ENCODE data around the gene TET2.
A peak's percentile ranks its signal among the peaks of the same experiment; 100 is the strongest.

TET2 gene

GRCh38 chr4:105189855-105190650, 43.4 kb downstream of the TET2 start:
- no peak for DNase-seq

GRCh38 chr4:105191621-105192210, 45.0 kb downstream of the TET2 start:
- peak; percentile 10 for DNase-seq

GRCh38 chr4:105192474-105192873, 45.8 kb downstream of the TET2 start:
- DNase-seq, result no peak

GRCh38 chr4:105192910-105193309, 46.2 kb downstream of the TET2 start:
- DNase-seq, result no peak

GRCh38 chr4:105193536-105193935, 46.9 kb downstream of the TET2 start:
- DNase-seq, result no peak

GRCh38 chr4:105194328-105195231, 47.9 kb downstream of the TET2 start:
- DNase-seq, result no peak

- no peak for DNase-seq
Measured at GRCh38 chr4:105196523-105197145, 50.0 kb downstream of the TET2 start.

GRCh38 chr4:105197777-105198176, 51.1 kb downstream of the TET2 start:
- no peak for DNase-seq

- DNase-seq, result no peak
Measured at GRCh38 chr4:105198541-105198940, 51.9 kb downstream of the TET2 start.

- DNase-seq, result no peak
Measured at GRCh38 chr4:105206214-105206613, 59.5 kb downstream of the TET2 start.

GRCh38 chr4:105207386-105207785, 60.7 kb downstream of the TET2 start:
- DNase-seq, result no peak

GRCh38 chr4:105208561-105208960, 61.9 kb downstream of the TET2 start:
- no peak for DNase-seq

GRCh38 chr4:105210916-105211315, 64.2 kb downstream of the TET2 start:
- DNase-seq, result no peak

GRCh38 chr4:105215609-105216313, 69.1 kb downstream of the TET2 start:
- DNase-seq, result no peak

- no peak for DNase-seq
Measured at GRCh38 chr4:105225500-105225899, 78.8 kb downstream of the TET2 start.

GRCh38 chr4:105227054-105227453, 80.4 kb downstream of the TET2 start:
- DNase-seq, result no peak

GRCh38 chr4:105230287-105230686, 83.6 kb downstream of the TET2 start:
- DNase-seq, result no peak

- DNase-seq, result no peak
Measured at GRCh38 chr4:105232374-105232773, 85.7 kb downstream of the TET2 start.

- DNase-seq, result no peak
Measured at GRCh38 chr4:105234582-105234981, 87.9 kb downstream of the TET2 start.

- DNase-seq, result no peak
Measured at GRCh38 chr4:105236202-105236915, 89.7 kb downstream of the TET2 start.

- no peak for DNase-seq
Measured at GRCh38 chr4:105236916-105237311, 90.2 kb downstream of the TET2 start.

- no peak for DNase-seq
Measured at GRCh38 chr4:105240037-105240436, 93.4 kb downstream of the TET2 start.
